NCI-H82 (cell line): ENCODE measurements around the gene ABCA5.
"Not testable (repeated sequence)": the region's sequence is repeated elsewhere in the genome, so short reads cannot be mapped to it uniquely, and the experiment has no call there.

Source experiments
- DNase-seq: peaks from one replicate; lab custom pipeline; 2025; lab: John Stamatoyannopoulos, UW

The ABCA5 gene

DNA sequence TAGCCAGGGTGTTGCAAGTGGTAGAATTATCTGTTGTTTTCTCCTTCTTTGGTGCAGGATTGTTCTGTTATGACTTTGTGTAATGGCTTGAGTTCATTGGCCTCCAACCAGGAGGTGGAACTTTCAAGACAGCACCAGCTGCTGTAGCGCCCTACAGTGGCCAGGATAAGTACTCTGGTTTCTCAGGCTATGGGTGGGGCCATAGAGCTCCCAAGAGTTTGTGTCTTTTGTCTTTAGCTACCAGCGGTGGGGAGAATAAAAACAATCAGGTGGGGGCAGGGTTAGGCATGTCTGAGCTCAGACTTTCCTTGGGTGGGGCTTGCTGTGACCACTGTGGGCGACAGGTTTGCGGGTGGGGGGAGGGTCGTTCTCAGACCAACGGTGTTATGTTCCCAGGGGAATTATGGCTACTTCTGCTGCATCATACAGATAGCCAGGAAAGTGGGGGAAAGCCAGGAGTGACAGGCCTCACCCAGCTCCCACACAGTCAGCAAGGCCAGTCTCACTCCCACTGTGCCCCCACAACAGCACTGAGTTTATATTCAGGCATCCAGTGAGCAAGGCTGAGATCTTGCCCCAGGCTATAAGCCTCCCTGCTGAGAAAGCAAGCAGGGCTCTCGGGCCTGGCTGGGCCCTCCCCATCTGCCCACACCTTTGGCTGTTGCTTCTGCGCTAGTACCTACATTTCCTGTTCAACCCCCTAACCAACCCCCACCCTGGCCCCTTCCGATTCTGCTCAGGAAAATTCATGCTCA is 113.7 kb downstream of the ABCA5 start:
- DNase-seq = no peak

DNA sequence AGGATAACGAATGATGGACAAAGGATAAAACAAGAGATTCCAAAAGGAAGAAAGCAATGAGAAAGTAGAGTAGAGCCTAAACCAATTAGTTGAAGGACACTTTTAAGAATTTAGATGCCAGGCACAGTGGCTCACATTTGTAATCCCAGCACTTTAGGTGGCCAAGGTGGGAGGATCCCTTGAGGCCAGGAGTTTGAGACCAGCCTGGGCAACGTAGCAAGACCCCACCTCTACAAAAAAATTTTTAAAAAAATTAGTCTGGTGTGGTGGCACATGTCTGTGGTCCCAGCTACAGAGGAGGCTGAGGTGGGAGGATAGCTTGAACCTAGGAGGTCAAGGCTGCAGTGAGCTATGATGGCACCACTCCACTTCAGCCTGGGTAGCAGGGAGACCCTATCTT is 118.3 kb downstream of the ABCA5 start:
- DNase-seq = no peak

DNA sequence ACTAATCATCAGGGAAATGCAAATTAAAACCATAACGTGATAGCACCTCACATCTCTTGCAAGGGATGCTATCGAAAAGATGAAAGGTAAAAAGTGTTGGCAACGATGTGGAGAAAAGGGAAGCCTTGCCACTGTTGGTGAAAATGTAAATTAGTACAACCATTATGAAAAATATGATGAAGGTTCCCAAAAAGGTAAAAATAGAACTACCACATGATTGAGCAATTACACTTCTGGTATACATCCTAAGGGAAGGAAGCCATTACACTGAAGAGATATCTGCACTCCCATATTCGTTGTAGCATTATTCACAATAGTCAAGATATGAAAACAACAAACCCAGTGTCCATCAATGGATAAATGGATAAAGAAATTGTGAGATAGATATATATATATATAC is 119.8 kb downstream of the ABCA5 start:
- no peak for DNase-seq

DNA sequence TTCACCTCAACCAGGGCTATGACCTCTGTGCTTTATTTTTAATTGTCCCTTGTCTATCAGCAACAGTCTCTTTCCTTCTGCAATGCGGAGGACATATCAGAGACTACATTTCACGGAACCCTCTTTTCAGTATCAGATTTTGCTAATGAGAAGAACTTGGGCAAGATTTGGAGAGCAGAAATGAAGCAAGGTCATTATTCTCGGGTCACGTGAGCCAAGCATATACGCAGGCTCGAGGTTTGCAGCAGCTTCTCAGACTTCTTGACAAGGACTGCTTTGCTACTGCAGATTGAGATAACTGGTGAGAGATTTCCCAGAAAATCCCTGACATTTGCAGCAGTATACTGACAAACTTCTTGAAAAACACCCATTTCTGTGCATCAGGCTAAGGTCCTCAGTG is 128.7 kb downstream of the ABCA5 start:
- no peak for DNase-seq

DNA sequence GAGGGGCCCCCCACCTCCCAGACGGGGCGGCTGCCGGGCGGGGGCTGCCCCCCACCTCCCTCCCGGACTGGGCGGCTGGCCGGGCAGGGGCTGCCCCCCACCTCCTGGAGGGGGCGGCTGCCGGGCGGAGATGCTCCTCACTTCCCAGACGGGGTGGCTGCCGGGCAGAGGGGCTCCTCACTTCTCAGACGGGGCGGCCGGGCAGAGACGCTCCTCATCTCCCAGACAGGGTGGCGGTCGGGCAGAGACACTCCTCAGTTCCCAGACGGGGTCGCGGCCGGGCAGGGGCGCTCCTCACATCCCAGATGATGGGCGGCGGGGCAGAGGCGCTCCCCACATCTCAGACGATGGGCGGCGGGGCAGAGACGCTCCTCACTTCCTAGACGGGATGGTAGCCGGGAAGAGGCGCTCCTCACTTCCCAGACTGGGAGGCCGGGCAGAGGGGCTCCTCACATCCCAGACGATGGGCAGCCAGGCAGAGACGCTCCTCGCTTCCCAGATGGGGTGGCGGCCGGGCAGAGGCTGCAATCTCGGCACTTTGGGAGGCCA is 130.8 kb downstream of the ABCA5 start:
- not testable (repeated sequence) for DNase-seq
